GM12878 (cell line): ENCODE data around the gene EPN3. TPM values are rescaled to one million over a fixed set of nuclear protein-coding genes. Genes with fewer than 3 reads are reported as not detected.

ENCODE experiments used
- ATAC-seq: fragments of 200-7000 bp; cut with Tn5 transposase; 3 replicates; pipeline ENCODE4 v1.9.1; 2020; ENCODE audit warnings: mild to moderate bottlenecking, moderate library complexity
- BruUV-seq: library from RNA; stranded (reverse); fragments of 400-500 nt; replicated peaks from 2 replicates; lab custom pipeline; 2021; lab: Mats Ljungman, UMichigan
- CTCF ChIA-PET: fragments of 300-600 bp; sonication (Branson Sonifier 250); formaldehyde crosslinking; extraction: SDS; loops from one replicate; lab custom pipeline; 2021; ENCODE audit warnings: inconsistent platforms; lab: Yijun Ruan, JAX
- POLR2A ChIA-PET: fragments of 350-600 bp; formaldehyde crosslinking; extraction: SDS; loops from one replicate; lab custom pipeline; 2021; ENCODE audit warnings: inconsistent platforms; lab: Charles Lee
- RAD21 ChIA-PET: fragments of 300-600 bp; sonication (Branson Sonifier 250); formaldehyde crosslinking; loops from one replicate; lab custom pipeline; 2023; ENCODE audit warnings: antibody characterized with exemption; ENCODE audit not compliant: unreplicated experiment; lab: Charles Lee
- SMC1A ChIA-PET: fragments of 300-600 bp; sonication (Branson Sonifier 250); formaldehyde crosslinking; loops from one replicate; lab custom pipeline; 2023; ENCODE audit not compliant: unreplicated experiment, uncharacterized antibody; lab: Charles Lee
- DNase-seq: peaks from one replicate; pipeline ENCODE4 v3.0.0-alpha.2; 2011; ENCODE audit warnings: low read depth, low spot score
- FAIRE-seq: peaks from 3 replicates; lab custom pipeline; 2011; peaks lifted over from hg19 to GRCh38; lab: Jason Lieb, UNC
- H2AFZ ChIP-seq: 2 replicates; pipeline ENCODE4 v1.6.0; 2011; ENCODE audit warnings: low read depth, low read length, control low read depth; ENCODE audit not compliant: control insufficient read depth
- H3K27ac ChIP-seq: 2 replicates; pipeline ENCODE4 v1.5.1; 2011; ENCODE audit warnings: control low read depth; ENCODE audit not compliant: control insufficient read depth, insufficient read depth
- H3K27me3 ChIP-seq, 2 experiments: replicated peaks in 1 of 2; 2 replicates each; pipeline versions ENCODE4 v1.6.0 to v1.6.1; 2011; ENCODE audit warnings: low read length in 1 of 2; ENCODE audit not compliant: control insufficient read depth in 2 of 2, insufficient read depth in 2 of 2
- H3K36me3 ChIP-seq, 2 experiments: 2 replicates each; pipeline ENCODE4 v1.5.1; 2011; ENCODE audit warnings: low read length in 1 of 2; ENCODE audit not compliant: control insufficient read depth in 2 of 2, insufficient read depth in 2 of 2
- H3K4me1 ChIP-seq: 2 replicates; pipeline ENCODE4 v1.6.1; 2011; ENCODE audit warnings: mild to moderate bottlenecking, low read length, moderate library complexity, mixed read lengths; ENCODE audit not compliant: control insufficient read depth, insufficient read depth
- H3K4me2 ChIP-seq: 2 replicates; pipeline ENCODE4 v1.6.0; 2011; ENCODE audit warnings: control low read depth; ENCODE audit not compliant: control insufficient read depth, insufficient read depth
- H3K4me3 ChIP-seq: fragments of 200-600 bp; sonication (generic); 2 replicates; pipeline ENCODE4 v1.5.1; 2016
- H3K79me2 ChIP-seq: 2 replicates; pipeline ENCODE4 v1.6.0; 2011; ENCODE audit warnings: low read length; ENCODE audit not compliant: control insufficient read depth, insufficient read depth
- H3K9ac ChIP-seq: 2 replicates; pipeline ENCODE4 v1.8.0; 2011; ENCODE audit warnings: low read length, control low read depth, mixed read lengths; ENCODE audit not compliant: control insufficient read depth, insufficient read depth
- H3K9me3 ChIP-seq: replicated peaks from 3 replicates; pipeline ENCODE4 v1.5.1; 2011; ENCODE audit warnings: mild to moderate bottlenecking, low read length; ENCODE audit not compliant: control insufficient read depth, insufficient read depth
- H4K20me1 ChIP-seq: 2 replicates; pipeline ENCODE4 v1.6.0; 2011; ENCODE audit not compliant: control insufficient read depth, insufficient read depth
- ETV6 ChIP-seq, 2 experiments: fragments of 450-650 bp in 1 of 2; IDR thresholded peaks in 1 of 2; conservative IDR thresholded peaks in 1 of 2; 2 replicates each; pipeline ENCODE4 v1.6.1; 2014; ENCODE audit warnings: antibody characterized with exemption in 1 of 2, borderline replicate concordance in 1 of 2, low read depth in 1 of 2, mild to moderate bottlenecking in 1 of 2, moderate library complexity in 1 of 2
- JUND ChIP-seq: IDR thresholded peaks from 2 replicates; pipeline ENCODE4 v1.6.1; 2012; ENCODE audit warnings: low read depth, mild to moderate bottlenecking, low read length, improper control_type of control experiment, moderate library complexity
- NFYA ChIP-seq: IDR thresholded peaks from 2 replicates; pipeline ENCODE4 v1.6.1; 2011; ENCODE audit warnings: low read depth, mild to moderate bottlenecking, low read length, improper control_type of control experiment, borderline replicate concordance
- RCOR1 ChIP-seq: conservative IDR thresholded peaks from 2 replicates; pipeline ENCODE4 v1.6.1; 2012; ENCODE audit warnings: low read depth, low read length, improper control_type of control experiment
- SUPT20H ChIP-seq: IDR thresholded peaks from 2 replicates; pipeline ENCODE4 v1.6.1; 2011; ENCODE audit warnings: low read depth, mild to moderate bottlenecking, low read length, moderate library complexity, borderline replicate concordance; ENCODE audit not compliant: control insufficient read depth
- TCF7 ChIP-seq: IDR thresholded peaks from 2 replicates; pipeline ENCODE4 v1.6.1; 2014; ENCODE audit warnings: antibody characterized with exemption, borderline replicate concordance
- ZNF622 ChIP-seq: fragments of 450-650 bp; IDR thresholded peaks from 2 replicates; pipeline ENCODE4 v1.6.1; 2017; ENCODE audit warnings: mild to moderate bottlenecking, inconsistent platforms
- WGBS: methylation state at CpG from one replicate; pipeline ENCODE4 v1.1.6; 2016; ENCODE audit warnings: low lambda C conversion rate; ENCODE audit not compliant: insufficient replicate concordance, insufficient coverage; ENCODE audit errors: missing lambda C conversion rate; 5-methylcytosine and 5-hydroxymethylcytosine counted together
- in situ Hi-C: fragments of 300-500 bp; cut with MboI; formaldehyde crosslinking; loops from 9 replicates; pipeline ENCODE4 v1.14.3; 2018; ENCODE audit warnings: mixed read lengths
- intact Hi-C: fragments of 100-400 bp; cut with micrococcal nuclease; formaldehyde crosslinking; loops from one replicate; pipeline ENCODE4 v1.14.2; 2022; ENCODE audit not compliant: unreplicated experiment
- polyA plus RNA-seq, 11 experiments: library from polyadenylated mRNA; depleted of rRNA in 4 of 11; unstranded in 6 of 11; stranded (reverse) in 5 of 11; fragments of >200 nt; fragmentation: Nextera tagmentation in 4 of 11; fragmentation: Illumina TruSeq in 1 of 11; extraction: Ambion mirVana in 4 of 11; extraction: Trizol in 1 of 11; gene quantifications; 1 replicate in 1 of 11; 2 replicates in 10 of 11; pipeline versions ENCODE4 v1.2.1 to v1.2.3, GENCODE V29; 2011 to 2016; ENCODE audit warnings: inconsistent platforms in 2 of 11, missing spikeins in 2 of 11, low read depth in 1 of 11
- total RNA-seq, 4 experiments: library from RNA; depleted of rRNA in 3 of 4; stranded (reverse); fragments of >200 nt in 3 of 4; fragmentation: Illumina TruSeq in 1 of 4; extraction: Trizol in 1 of 4; gene quantifications; 2 replicates each; pipeline versions ENCODE4 v1.2.1 to v1.2.3, GENCODE V29; 2013 to 2021
- TF ChIP-seq, protein P1 (sequence below): fragments of 450-650 bp; IDR thresholded peaks from 2 replicates; pipeline ENCODE4 v1.6.1; 2018; ENCODE audit warnings: mild to moderate bottlenecking, low read depth, moderate library complexity; ENCODE audit not compliant: partially characterized antibody
- TF ChIP-seq, protein P2 (sequence below): IDR thresholded peaks from 2 replicates; pipeline ENCODE4 v1.6.1; 2011; ENCODE audit warnings: borderline replicate concordance, low read depth, mild to moderate bottlenecking, moderate library complexity, mixed read lengths, low read length; ENCODE audit not compliant: insufficient read depth; ENCODE audit errors: extremely low read length
- TF ChIP-seq, protein P3 (sequence below): fragments of 450-650 bp; IDR thresholded peaks from 2 replicates; pipeline ENCODE4 v1.6.1; 2014; ENCODE audit warnings: mild to moderate bottlenecking
- TF ChIP-seq, protein P4 (sequence below): fragments of 450-650 bp; IDR thresholded peaks from 2 replicates; pipeline ENCODE4 v1.6.1; 2017; ENCODE audit warnings: mild to moderate bottlenecking, low read depth, inconsistent platforms; ENCODE audit not compliant: poor library complexity, severe bottlenecking

EPN3 gene
- total and polyA plus RNA-seq, 10 of the 15 experiments (the other 5 are each of a cell fraction or from before 2014, with no cell fraction given): 0.04 to 0.07 TPM; not detected in 8

GRCh38 chr17:50519141-50519834, 13.2 kb upstream of the EPN3 start:
- intact Hi-C loops: no loop called here

More at GRCh38 chr17:50519141-50519834, 13.2 kb upstream of the EPN3 start:
- BruUV-seq: no TSS peak
- ChIA-PET SMC1A (no interaction called here), POLR2A (no interaction called here), CTCF (interaction anchor here (1.1 kb wide), 1 partner anchor 41 kb away, joined by 4 read pairs; the partner anchor contains the start of gene RSAD1), RAD21 (no interaction called here)
- no peak overlapping the region for H3K4me3 ChIP-seq
- no peaks in the 10 kb centered on the region for H4K20me1 ChIP-seq
- H2AFZ ChIP-seq: no peak overlapping the region
- H3K4me1 ChIP-seq: no peaks in the 10 kb centered on the region
- no peaks in the 10 kb centered on the region; a peak in 1 of 4 replicates for H3K27me3 ChIP-seq
- in situ Hi-C loops: no loop called here
- no peaks in the 10 kb centered on the region for H3K9me3 ChIP-seq
- 52% methylated on average over 8 of the region's 8 CpGs for WGBS
- H3K36me3 ChIP-seq: no peaks in the 10 kb centered on the region
- no peak for ATAC-seq
- H3K27ac ChIP-seq: no peak overlapping the region
- TF ChIP-seq TCF7 (no peak), ETV6 (conservative IDR thresholded peaks at IDR 0.05 in 1 of 2, IDR thresholded peaks at IDR 0.05 in 1 of 2; ENCODE audit: borderline replicate concordance in 1 of 2, low read depth in 1 of 2) (no peak), NFYA (no peak), SUPT20H (no peak), JUND (no peak), ZNF622 (no peak), RCOR1 (no peak)
- TF ChIP-seq, protein P1, sequence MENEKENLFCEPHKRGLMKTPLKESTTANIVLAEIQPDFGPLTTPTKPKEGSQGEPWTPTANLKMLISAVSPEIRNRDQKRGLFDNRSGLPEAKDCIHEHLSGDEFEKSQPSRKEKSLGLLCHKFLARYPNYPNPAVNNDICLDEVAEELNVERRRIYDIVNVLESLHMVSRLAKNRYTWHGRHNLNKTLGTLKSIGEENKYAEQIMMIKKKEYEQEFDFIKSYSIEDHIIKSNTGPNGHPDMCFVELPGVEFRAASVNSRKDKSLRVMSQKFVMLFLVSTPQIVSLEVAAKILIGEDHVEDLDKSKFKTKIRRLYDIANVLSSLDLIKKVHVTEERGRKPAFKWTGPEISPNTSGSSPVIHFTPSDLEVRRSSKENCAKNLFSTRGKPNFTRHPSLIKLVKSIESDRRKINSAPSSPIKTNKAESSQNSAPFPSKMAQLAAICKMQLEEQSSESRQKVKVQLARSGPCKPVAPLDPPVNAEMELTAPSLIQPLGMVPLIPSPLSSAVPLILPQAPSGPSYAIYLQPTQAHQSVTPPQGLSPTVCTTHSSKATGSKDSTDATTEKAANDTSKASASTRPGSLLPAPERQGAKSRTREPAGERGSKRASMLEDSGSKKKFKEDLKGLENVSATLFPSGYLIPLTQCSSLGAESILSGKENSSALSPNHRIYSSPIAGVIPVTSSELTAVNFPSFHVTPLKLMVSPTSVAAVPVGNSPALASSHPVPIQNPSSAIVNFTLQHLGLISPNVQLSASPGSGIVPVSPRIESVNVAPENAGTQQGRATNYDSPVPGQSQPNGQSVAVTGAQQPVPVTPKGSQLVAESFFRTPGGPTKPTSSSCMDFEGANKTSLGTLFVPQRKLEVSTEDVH: no peak
- TF ChIP-seq, protein P2, sequence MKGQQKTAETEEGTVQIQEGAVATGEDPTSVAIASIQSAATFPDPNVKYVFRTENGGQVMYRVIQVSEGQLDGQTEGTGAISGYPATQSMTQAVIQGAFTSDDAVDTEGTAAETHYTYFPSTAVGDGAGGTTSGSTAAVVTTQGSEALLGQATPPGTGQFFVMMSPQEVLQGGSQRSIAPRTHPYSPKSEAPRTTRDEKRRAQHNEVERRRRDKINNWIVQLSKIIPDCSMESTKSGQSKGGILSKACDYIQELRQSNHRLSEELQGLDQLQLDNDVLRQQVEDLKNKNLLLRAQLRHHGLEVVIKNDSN: no peak
- TF ChIP-seq, protein P3, sequence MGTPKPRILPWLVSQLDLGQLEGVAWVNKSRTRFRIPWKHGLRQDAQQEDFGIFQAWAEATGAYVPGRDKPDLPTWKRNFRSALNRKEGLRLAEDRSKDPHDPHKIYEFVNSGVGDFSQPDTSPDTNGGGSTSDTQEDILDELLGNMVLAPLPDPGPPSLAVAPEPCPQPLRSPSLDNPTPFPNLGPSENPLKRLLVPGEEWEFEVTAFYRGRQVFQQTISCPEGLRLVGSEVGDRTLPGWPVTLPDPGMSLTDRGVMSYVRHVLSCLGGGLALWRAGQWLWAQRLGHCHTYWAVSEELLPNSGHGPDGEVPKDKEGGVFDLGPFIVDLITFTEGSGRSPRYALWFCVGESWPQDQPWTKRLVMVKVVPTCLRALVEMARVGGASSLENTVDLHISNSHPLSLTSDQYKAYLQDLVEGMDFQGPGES: no peak
- TF ChIP-seq, protein P4, sequence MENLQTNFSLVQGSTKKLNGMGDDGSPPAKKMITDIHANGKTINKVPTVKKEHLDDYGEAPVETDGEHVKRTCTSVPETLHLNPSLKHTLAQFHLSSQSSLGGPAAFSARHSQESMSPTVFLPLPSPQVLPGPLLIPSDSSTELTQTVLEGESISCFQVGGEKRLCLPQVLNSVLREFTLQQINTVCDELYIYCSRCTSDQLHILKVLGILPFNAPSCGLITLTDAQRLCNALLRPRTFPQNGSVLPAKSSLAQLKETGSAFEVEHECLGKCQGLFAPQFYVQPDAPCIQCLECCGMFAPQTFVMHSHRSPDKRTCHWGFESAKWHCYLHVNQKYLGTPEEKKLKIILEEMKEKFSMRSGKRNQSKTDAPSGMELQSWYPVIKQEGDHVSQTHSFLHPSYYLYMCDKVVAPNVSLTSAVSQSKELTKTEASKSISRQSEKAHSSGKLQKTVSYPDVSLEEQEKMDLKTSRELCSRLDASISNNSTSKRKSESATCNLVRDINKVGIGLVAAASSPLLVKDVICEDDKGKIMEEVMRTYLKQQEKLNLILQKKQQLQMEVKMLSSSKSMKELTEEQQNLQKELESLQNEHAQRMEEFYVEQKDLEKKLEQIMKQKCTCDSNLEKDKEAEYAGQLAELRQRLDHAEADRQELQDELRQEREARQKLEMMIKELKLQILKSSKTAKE: no peak
- TF ChIP-seq, all 136 proteins: peak for 0
- no peaks in the 10 kb centered on the region for H3K79me2 ChIP-seq
- DNase-seq (no peak), FAIRE-seq (no peak)
- no peak overlapping the region for H3K4me2 ChIP-seq
- no peak overlapping the region for H3K9ac ChIP-seq
